ENCODE measurements around the gene MINDY2.

DNA sequence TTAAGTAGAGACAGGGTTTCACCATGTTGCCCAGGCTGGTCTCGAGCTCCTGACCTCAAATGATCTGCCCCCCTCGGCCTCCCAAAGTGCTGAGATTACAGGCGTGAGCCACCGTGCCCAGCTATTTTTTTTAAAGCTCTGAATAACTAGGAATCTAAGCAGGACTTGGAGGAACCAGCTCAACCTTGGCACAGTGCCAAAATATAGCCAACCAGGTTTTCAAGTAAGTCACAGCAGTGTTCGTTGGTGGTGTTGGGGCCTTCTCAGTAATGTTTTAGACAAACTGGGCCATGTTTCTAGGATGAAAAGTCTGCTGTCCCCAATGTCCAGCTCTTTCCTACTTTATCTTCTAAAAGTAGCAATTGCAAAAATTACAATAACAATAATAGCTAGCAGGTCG lies 15.1 kb upstream of the MINDY2 start:
- TF ChIP-seq, protein P1, sequence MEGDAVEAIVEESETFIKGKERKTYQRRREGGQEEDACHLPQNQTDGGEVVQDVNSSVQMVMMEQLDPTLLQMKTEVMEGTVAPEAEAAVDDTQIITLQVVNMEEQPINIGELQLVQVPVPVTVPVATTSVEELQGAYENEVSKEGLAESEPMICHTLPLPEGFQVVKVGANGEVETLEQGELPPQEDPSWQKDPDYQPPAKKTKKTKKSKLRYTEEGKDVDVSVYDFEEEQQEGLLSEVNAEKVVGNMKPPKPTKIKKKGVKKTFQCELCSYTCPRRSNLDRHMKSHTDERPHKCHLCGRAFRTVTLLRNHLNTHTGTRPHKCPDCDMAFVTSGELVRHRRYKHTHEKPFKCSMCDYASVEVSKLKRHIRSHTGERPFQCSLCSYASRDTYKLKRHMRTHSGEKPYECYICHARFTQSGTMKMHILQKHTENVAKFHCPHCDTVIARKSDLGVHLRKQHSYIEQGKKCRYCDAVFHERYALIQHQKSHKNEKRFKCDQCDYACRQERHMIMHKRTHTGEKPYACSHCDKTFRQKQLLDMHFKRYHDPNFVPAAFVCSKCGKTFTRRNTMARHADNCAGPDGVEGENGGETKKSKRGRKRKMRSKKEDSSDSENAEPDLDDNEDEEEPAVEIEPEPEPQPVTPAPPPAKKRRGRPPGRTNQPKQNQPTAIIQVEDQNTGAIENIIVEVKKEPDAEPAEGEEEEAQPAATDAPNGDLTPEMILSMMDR (conservative IDR thresholded peaks at IDR 0.05 in 1 of 2, IDR thresholded peaks at IDR 0.05 in 1 of 2; ENCODE audit: low read depth in 1 of 2, low read length in 2 of 2) = no peak
- no peak for TF ChIP-seq EZH2 (IDR thresholded peaks at IDR 0.05; ENCODE audit: low read length, missing control alignments)

All from fibroblast of lung (primary cell).